DND-41 (cell line): Measurements from ENCODE around the gene PRKAR1B.

Experiments used
- CTCF ChIP-seq: IDR thresholded peaks from 2 replicates; pipeline ENCODE4 v1.5.1; 2012; ENCODE audit warnings: borderline replicate concordance, low read length, moderate library complexity, mild to moderate bottlenecking; ENCODE audit not compliant: poor library complexity, severe bottlenecking; ENCODE audit errors: extremely low read depth
- EZH2 ChIP-seq: IDR thresholded peaks from 3 replicates; pipeline ENCODE4 v1.6.1; 2012; ENCODE audit warnings: borderline replicate concordance, low read depth, mild to moderate bottlenecking, moderate library complexity, low read length, inconsistent platforms; ENCODE audit not compliant: severe bottlenecking

GRCh38 chr7:664402-664775 is 62.7 kb downstream of the PRKAR1B start:
- TF ChIP-seq CTCF (no peak), EZH2 (no peak)
